Mucosa of gallbladder (tissue), 1 donor: Measurements from ENCODE around the gene KCNJ9. TPM values are rescaled to one million over a fixed set of nuclear protein-coding genes. Genes with fewer than 3 reads are reported as not detected.
"Not testable (repeated sequence)": the region's sequence is repeated elsewhere in the genome, so short reads cannot be mapped to it uniquely, and the experiment has no call there.

ENCODE experiments used
- DNase-seq: peaks from one replicate; pipeline ENCODE4 v3.0.0-alpha.2; 2020; ENCODE audit warnings: low spot score
- total RNA-seq: library from RNA; stranded (reverse); gene quantifications from one replicate; pipeline ENCODE4 v1.2.1, GENCODE V29; 2021
- donor health status: DM: no; HTN: no; CAD: no.

KCNJ9 gene
- total RNA-seq, 1 donor from 2014 or later, result not detected

- no peak for DNase-seq
Measured at GRCh38 chr1:160125746-160126145, 44.4 kb downstream of the KCNJ9 start.

- not testable (repeated sequence) for DNase-seq
Measured at GRCh38 chr1:160126342-160126741, 45.0 kb downstream of the KCNJ9 start.

DNA sequence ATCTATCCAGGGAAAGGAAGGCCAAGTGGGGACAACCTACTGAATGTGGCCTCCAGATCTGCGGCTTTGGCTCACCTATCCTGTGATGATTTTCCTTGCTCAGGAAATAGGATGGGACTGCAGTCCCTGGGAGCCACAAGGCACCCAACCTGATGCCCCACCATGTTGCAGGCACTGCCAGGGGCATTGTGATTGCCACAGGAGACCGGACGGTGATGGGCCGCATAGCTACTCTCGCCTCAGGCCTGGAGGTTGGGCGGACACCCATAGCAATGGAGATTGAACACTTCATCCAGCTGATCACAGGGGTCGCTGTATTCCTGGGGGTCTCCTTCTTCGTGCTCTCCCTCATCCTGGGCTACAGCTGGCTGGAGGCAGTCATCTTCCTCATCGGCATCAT lies 46.0 kb downstream of the KCNJ9 start:
- DNase-seq, result no peak

DNA sequence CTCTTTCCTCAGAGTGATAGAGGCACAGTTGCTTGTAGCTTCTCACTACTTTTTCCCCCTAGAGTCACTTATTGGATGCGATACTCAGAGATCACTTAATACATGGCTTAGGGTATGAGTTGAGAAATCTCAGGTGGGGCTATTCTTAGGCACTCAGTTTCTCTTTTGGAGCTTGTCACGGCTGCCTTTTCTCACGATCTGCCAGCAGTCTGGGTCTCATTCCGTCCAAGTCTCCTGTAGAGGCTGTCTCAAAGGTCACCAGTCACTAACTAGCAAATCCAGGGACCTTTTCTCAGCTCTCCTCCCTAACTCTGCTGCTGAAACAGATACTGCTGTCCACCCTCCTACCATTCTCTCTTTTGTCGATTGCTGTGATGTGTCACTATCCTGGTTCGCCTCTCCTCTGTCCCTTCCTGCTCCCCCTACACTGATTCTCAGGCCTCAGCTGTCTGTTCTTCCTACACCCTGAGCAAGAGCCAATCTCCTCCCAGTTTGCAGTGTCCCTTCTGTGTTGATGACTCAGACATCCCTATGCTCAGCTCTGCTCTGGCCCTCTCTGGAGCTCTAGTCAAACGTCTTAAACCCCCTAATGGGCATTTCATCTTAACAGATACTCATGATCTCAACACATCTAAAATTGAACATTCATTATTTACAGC lies 46.7 kb downstream of the KCNJ9 start:
- DNase-seq, result no peak

DNA sequence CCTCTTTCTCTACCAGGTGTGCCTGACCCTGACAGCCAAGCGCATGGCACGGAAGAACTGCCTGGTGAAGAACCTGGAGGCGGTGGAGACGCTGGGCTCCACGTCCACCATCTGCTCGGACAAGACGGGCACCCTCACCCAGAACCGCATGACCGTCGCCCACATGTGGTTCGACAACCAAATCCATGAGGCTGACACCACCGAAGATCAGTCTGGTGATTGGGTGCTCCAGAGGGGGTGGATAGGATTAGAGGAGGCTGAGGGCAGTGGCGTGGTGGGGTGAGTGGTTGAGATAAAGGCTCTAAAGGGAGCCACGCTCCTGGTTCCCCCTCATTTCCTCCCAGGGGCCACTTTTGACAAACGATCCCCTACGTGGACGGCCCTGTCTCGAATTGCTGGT lies 47.3 kb downstream of the KCNJ9 start:
- no peak for DNase-seq

- no peak for DNase-seq
Measured at GRCh38 chr1:160129046-160129445, 47.7 kb downstream of the KCNJ9 start.

GRCh38 chr1:160129558-160129957 lies 48.2 kb downstream of the KCNJ9 start:
- DNase-seq, result no peak

- DNase-seq, result no peak
Measured at GRCh38 chr1:160129966-160130365, 48.6 kb downstream of the KCNJ9 start.

- no peak for DNase-seq
Measured at GRCh38 chr1:160130486-160130885, 49.1 kb downstream of the KCNJ9 start.

DNA sequence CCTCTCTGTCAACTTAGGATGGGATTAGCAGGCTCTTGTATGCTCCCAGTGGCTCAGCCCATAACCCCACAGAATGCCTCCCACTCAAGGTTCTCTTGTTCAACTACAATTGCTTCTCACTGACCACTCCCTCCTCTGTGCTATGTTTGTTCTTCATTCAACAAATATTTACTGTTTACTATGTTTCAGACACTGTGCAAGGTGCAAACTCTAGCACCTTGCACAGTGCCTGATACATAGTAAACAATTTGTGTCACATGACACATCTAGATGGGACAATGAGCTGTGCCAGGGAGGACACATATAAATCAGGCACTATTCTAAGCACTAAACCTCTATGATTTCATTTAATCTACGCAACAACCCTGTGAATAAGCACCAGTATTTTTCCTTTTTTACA lies 49.6 kb downstream of the KCNJ9 start:
- no peak for DNase-seq

- no peak for DNase-seq
Measured at GRCh38 chr1:160131803-160132565, 50.6 kb downstream of the KCNJ9 start.

DNA sequence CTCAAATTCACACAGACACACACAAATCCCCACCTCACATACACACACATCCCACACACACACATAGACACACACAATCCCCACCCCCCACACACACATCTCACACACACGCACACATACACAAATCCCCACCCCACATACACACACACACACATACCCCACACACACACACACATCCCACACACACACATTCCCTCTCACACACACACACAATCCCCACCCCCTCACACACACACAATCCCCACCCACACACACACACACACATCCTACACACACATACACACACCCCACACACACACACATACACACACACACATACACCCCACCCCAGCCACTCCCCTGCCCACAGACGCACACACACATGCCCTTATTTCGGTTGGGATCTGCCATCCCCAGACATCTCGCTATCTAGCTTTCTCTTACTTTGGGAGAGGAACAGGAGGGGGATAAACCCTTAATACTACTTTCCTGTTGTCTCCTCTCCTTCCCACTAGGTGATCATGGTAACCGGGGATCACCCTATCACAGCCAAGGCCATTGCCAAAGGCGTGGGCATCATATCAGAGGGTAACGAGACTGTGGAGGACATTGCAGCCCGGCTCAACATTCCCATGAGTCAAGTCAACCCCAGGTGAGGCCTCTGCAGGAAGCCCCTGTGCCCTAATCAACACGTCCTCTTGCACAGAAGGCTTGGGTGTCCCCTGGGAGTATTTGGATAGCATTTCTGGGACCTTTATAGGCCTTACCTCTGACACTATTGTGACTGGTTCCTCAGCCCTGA lies 52.8 kb downstream of the KCNJ9 start:
- no peak for DNase-seq

- no peak for DNase-seq
Measured at GRCh38 chr1:160134791-160135572, 53.6 kb downstream of the KCNJ9 start.

GRCh38 chr1:160136121-160136925 lies 55.0 kb downstream of the KCNJ9 start:
- DNase-seq, result no peak

- no peak for DNase-seq
Measured at GRCh38 chr1:160136926-160137200, 55.5 kb downstream of the KCNJ9 start.

GRCh38 chr1:160137216-160137862 lies 56.0 kb downstream of the KCNJ9 start:
- no peak for DNase-seq

DNA sequence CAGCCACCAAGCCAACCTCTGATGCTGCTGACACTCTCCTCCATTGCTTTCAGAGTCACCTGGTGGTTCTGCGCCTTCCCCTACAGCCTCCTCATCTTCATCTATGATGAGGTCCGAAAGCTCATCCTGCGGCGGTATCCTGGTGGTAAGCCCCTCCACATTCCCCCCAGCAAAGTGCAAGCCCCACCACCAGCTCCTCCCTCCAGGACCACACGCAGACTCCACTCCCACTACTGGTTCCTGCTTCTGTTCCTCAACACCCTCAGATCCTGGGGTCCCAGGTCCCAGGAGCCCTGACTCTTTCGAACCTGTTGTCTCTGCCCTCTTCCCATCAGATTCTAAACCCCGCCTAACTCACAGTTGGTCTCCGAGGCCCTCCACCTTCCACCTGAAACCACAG lies 58.5 kb downstream of the KCNJ9 start:
- no peak for DNase-seq
